Measurements from ENCODE around the gene SLMAP. TPM values are rescaled to one million over a fixed set of nuclear protein-coding genes. Genes with fewer than 3 reads are reported as not detected.

Gene SLMAP
- total and polyA plus RNA-seq, 2 of the 13 experiments (the other 11 are each of a cell fraction or from before 2014, with no cell fraction given): 24.0 to 48.3 TPM

GRCh38 chr3:57797701-57798487 lies 41.8 kb downstream of the SLMAP start:
- peaks cover 89% of the 10 kb centered on the region for H3K79me2 ChIP-seq (ENCODE audit: insufficient read depth, low read length)
- H4K20me1 ChIP-seq (ENCODE audit: insufficient read depth, low read length): no peaks in the 10 kb centered on the region; the same call in 1 of the 2 replicates
- ATAC-seq: peak; percentile 72
- no TSS peak for BruUV-seq (replicated peaks)
- peak overlapping the region; percentile 76 for H3K4me2 ChIP-seq (ENCODE audit: low read depth, low read length)
- peak overlapping the region; percentile 37 for H3K9ac ChIP-seq (ENCODE audit: insufficient read depth, low read depth, low read length)
- peaks cover 84% of the 10 kb centered on the region for H3K4me1 ChIP-seq (ENCODE audit: insufficient read depth, low read length)
- H2AFZ ChIP-seq (ENCODE audit: low read length): no peak overlapping the region
- peak; percentile 85 for DNase-seq (ENCODE audit: low spot score)
- WGBS (ENCODE audit: low lambda C conversion rate): 28% methylated on average over 3 of the region's 3 CpGs
- H3K36me3 ChIP-seq (replicated peaks in 1 of 2; ENCODE audit: control insufficient read depth in 1 of 2, insufficient read depth in 2 of 2, low read length in 2 of 2): peaks cover 0 to 1% of the 10 kb centered on the region in 2 experiments; a peak in 1 of 5 replicates
- H3K9me3 ChIP-seq (ENCODE audit: low read length): no peaks in the 10 kb centered on the region
- H3K4me3 ChIP-seq (replicated peaks in 1 of 3; ENCODE audit: insufficient read depth in 1 of 3, low read depth in 2 of 3, low read length in 3 of 3): peak overlapping the region in 2 of 3 experiments; percentile 36 to 49; a peak in 3 of 6 replicates
- no peak for FAIRE-seq
- ChIA-PET CTCF (ENCODE audit: low intra/inter-chr PET ratio, low total read pairs) (no interaction called here), POLR2A (interaction anchor here (0.8 to 1.4 kb wide), 3 partner anchors 12 to 200 kb away, joined by 3 to 9 read pairs (median 3); partner anchors contain the start of gene ARF4)
- in situ Hi-C loops (cut with HindIII; ENCODE audit: extremely low pct_ligation_motif_present, low pct_unique_long_range_greater_than_20kb): no loop called here
- no peaks in the 10 kb centered on the region for H3K27me3 ChIP-seq (ENCODE audit: control insufficient read depth in 1 of 2, insufficient read depth in 2 of 2, low read length in 2 of 2)
- H3K27ac ChIP-seq (ENCODE audit: extremely low read length, insufficient read depth, low read length): peak overlapping the region; percentile 75
- intact Hi-C loops (cut with micrococcal nuclease; ENCODE audit: unreplicated experiment): no loop called here
- TF ChIP-seq ZBTB10 (CRISPR knock-in tag; IDR thresholded peaks at IDR 0.05; ENCODE audit: borderline replicate concordance) (no peak), NCOR1 (IDR thresholded peaks at IDR 0.05; ENCODE audit: borderline replicate concordance, low read length) (peak; percentile 91; the same call in 1 of the 2 replicates), NCOA2 (CRISPR knock-in tag; IDR thresholded peaks at IDR 0.05) (peak; percentile 60), FOXJ3 (CRISPR knock-in tag; IDR thresholded peaks at IDR 0.05; ENCODE audit: borderline replicate concordance) (peak; percentile 72; the same call in 1 of the 2 replicates), THAP11 (CRISPR knock-in tag; IDR thresholded peaks at IDR 0.05) (0 out of 2 replicates have a peak, but pooled peaks have one; percentile 20), SNAPC2 (CRISPR knock-in tag; IDR thresholded peaks at IDR 0.05) (0 out of 2 replicates have a peak, but pooled peaks have one; percentile 29), CREB1 (IDR thresholded peaks at IDR 0.05) (no peak), CREB1 (CRISPR knock-in tag; IDR thresholded peaks at IDR 0.05) (peak; percentile 27; the same call in 1 of the 2 replicates), FUBP1 (CRISPR knock-in tag; IDR thresholded peaks at IDR 0.05; ENCODE audit: borderline replicate concordance) (no peak), TCF7 (IDR thresholded peaks at IDR 0.05; ENCODE audit: low read depth) (peak; percentile 56), ZNF543 (CRISPR knock-in tag; IDR thresholded peaks at IDR 0.05) (no peak), ARID5B (CRISPR knock-in tag; IDR thresholded peaks at IDR 0.05) (peak; percentile 73), ZNF780A (CRISPR knock-in tag; IDR thresholded peaks at IDR 0.05) (no peak), FOXA1 (IDR thresholded peaks at IDR 0.05) (no peak), FOXA1 (CRISPR knock-in tag; IDR thresholded peaks at IDR 0.05) (peak; percentile 78), TBP (CRISPR knock-in tag; IDR thresholded peaks at IDR 0.05) (no peak)
